H9 (cell line): ENCODE results near the gene RPUSD3. TPM values are rescaled to one million over a fixed set of nuclear protein-coding genes. Genes with fewer than 3 reads are reported as not detected.

Source experiments
- DNase-seq: peaks from one replicate; pipeline ENCODE4 v3.0.0-alpha.2; 2017
- H2AFZ ChIP-seq: one replicate; pipeline ENCODE4 v1.6.1; 2013; ENCODE audit warnings: mild to moderate bottlenecking, low read length, control low read depth, moderate library complexity
- H2AK5ac ChIP-seq: 2 replicates; pipeline ENCODE4 v1.6.1; 2013; ENCODE audit warnings: low read length, control low read depth, mixed read lengths; ENCODE audit not compliant: insufficient read length
- H2BK120ac ChIP-seq: one replicate; pipeline ENCODE4 v1.6.1; 2013; ENCODE audit warnings: low read depth, mild to moderate bottlenecking, low read length, control low read depth, inconsistent platforms; ENCODE audit not compliant: poor library complexity, severe bottlenecking
- H2BK12ac ChIP-seq: 2 replicates; pipeline ENCODE4 v1.6.1; 2013; ENCODE audit warnings: low read length, control low read depth, mixed read lengths, low read depth; ENCODE audit not compliant: insufficient read length
- H2BK15ac ChIP-seq: 2 replicates; pipeline ENCODE4 v1.6.1; 2013; ENCODE audit warnings: low read depth, low read length, control low read depth
- H2BK20ac ChIP-seq: one replicate; pipeline ENCODE4 v1.6.1; 2013; ENCODE audit warnings: low read depth, mild to moderate bottlenecking, low read length, control low read depth, inconsistent platforms; ENCODE audit not compliant: poor library complexity, severe bottlenecking
- H2BK5ac ChIP-seq: 2 replicates; pipeline ENCODE4 v1.6.1; 2013; ENCODE audit warnings: low read length, control low read depth, mixed read lengths; ENCODE audit not compliant: insufficient read length
- H3K14ac ChIP-seq: 2 replicates; pipeline ENCODE4 v1.6.1; 2013; ENCODE audit warnings: low read length, control low read depth; ENCODE audit not compliant: insufficient read depth
- H3K18ac ChIP-seq: 2 replicates; pipeline ENCODE4 v1.6.1; 2013; ENCODE audit warnings: low read depth, mild to moderate bottlenecking, mixed read lengths, low read length, control low read depth; ENCODE audit not compliant: insufficient read length
- H3K23ac ChIP-seq: 2 replicates; pipeline ENCODE4 v1.6.1; 2013; ENCODE audit warnings: low read length, control low read depth, mixed read lengths, low read depth; ENCODE audit not compliant: insufficient read length
- H3K23me2 ChIP-seq: 2 replicates; pipeline ENCODE4 v1.6.1; 2013; ENCODE audit warnings: low read depth, mild to moderate bottlenecking, mixed read lengths, low read length, control low read depth; ENCODE audit not compliant: insufficient read length, poor library complexity, severe bottlenecking
- H3K27ac ChIP-seq: 2 replicates; pipeline ENCODE4 v1.5.1; 2013; ENCODE audit warnings: low read length, control low read depth, mixed read lengths, low read depth; ENCODE audit not compliant: insufficient read length
- H3K27me3 ChIP-seq: 2 replicates; pipeline ENCODE4 v1.6.1; 2013; ENCODE audit warnings: low read length, control low read depth, inconsistent platforms; ENCODE audit not compliant: insufficient read depth
- H3K4ac ChIP-seq: 2 replicates; pipeline ENCODE4 v1.6.1; 2013; ENCODE audit warnings: low read depth, mild to moderate bottlenecking, control low read depth, inconsistent platforms, low read length, moderate library complexity
- H3K4me1 ChIP-seq: 2 replicates; pipeline ENCODE4 v1.6.1; 2013; ENCODE audit warnings: low read length, control low read depth, inconsistent platforms; ENCODE audit not compliant: insufficient read depth
- H3K4me2 ChIP-seq: 2 replicates; pipeline ENCODE4 v1.6.1; 2013; ENCODE audit warnings: low read length, control low read depth, mixed read lengths; ENCODE audit not compliant: insufficient read length, insufficient read depth
- H3K56ac ChIP-seq: 2 replicates; pipeline ENCODE4 v1.6.1; 2013; ENCODE audit warnings: low read depth, mild to moderate bottlenecking, mixed read lengths, low read length, control low read depth; ENCODE audit not compliant: insufficient read length
- H3K79me1 ChIP-seq: 2 replicates; pipeline ENCODE4 v1.6.1; 2013; ENCODE audit warnings: low read depth, mild to moderate bottlenecking, moderate library complexity, low read length, control low read depth, inconsistent platforms; ENCODE audit not compliant: insufficient read depth, poor library complexity, severe bottlenecking
- H3K79me2 ChIP-seq: 2 replicates; pipeline ENCODE4 v1.6.1; 2013; ENCODE audit warnings: low read length, control low read depth, inconsistent platforms; ENCODE audit not compliant: insufficient read depth
- H3K9ac ChIP-seq: 2 replicates; pipeline ENCODE4 v1.6.1; 2013; ENCODE audit warnings: low read length, control low read depth, mixed read lengths; ENCODE audit not compliant: insufficient read length; ENCODE audit errors: extremely low read depth
- H3K9me3 ChIP-seq: one replicate; pipeline ENCODE4 v1.6.1; 2013; ENCODE audit warnings: low read depth, low read length, inconsistent platforms; ENCODE audit not compliant: control insufficient read depth
- H3T11ph ChIP-seq: one replicate; pipeline ENCODE4 v1.6.1; 2013; ENCODE audit warnings: mild to moderate bottlenecking, low read length, control low read depth, inconsistent platforms
- H4K20me1 ChIP-seq: one replicate; pipeline ENCODE4 v1.6.1; 2013; ENCODE audit not compliant: control insufficient read depth, insufficient read length, insufficient read depth
- H4K5ac ChIP-seq: 2 replicates; pipeline ENCODE4 v1.6.1; 2013; ENCODE audit warnings: low read depth, mild to moderate bottlenecking, mixed read lengths, low read length, control low read depth; ENCODE audit not compliant: insufficient read length
- H4K8ac ChIP-seq: replicated peaks from 2 replicates; pipeline ENCODE4 v1.6.1; 2013; ENCODE audit warnings: low read length, control low read depth, mixed read lengths, low read depth; ENCODE audit not compliant: insufficient read length
- H4K91ac ChIP-seq: 2 replicates; pipeline ENCODE4 v1.6.1; 2013; ENCODE audit warnings: low read depth, mild to moderate bottlenecking, moderate library complexity, mixed read lengths, low read length, control low read depth; ENCODE audit not compliant: insufficient read length
- H3K27ac Mint-ChIP-seq, 3 experiments: 2 replicates in 2 of 3; 3 replicates in 1 of 3; pipeline ENCODE4 v1.8.0; 2020 to 2021; ENCODE audit warnings: mixed read lengths in 3 of 3, mild to moderate bottlenecking in 1 of 3, moderate library complexity in 1 of 3
- H3K27me3 Mint-ChIP-seq: 2 replicates; pipeline ENCODE4 v1.8.0; 2021; ENCODE audit warnings: low read depth, mild to moderate bottlenecking, moderate library complexity, mixed read lengths
- H3K36me3 Mint-ChIP-seq, 3 experiments: 2 replicates in 2 of 3; 3 replicates in 1 of 3; pipeline ENCODE4 v1.8.0; 2020 to 2021; ENCODE audit warnings: low read depth in 3 of 3, mixed read lengths in 3 of 3; ENCODE audit not compliant: insufficient read depth in 1 of 3
- H3K4me1 Mint-ChIP-seq, 2 experiments: 2 replicates each; pipeline ENCODE4 v1.8.0; 2020; ENCODE audit warnings: mixed read lengths in 2 of 2
- H3K4me3 Mint-ChIP-seq, 2 experiments: 2 replicates in 1 of 2; 3 replicates in 1 of 2; pipeline ENCODE4 v1.8.0; 2020 to 2021; ENCODE audit warnings: mild to moderate bottlenecking in 2 of 2, mixed read lengths in 2 of 2, moderate library complexity in 1 of 2
- H3K9me3 Mint-ChIP-seq, 2 experiments: 2 replicates in 1 of 2; 3 replicates in 1 of 2; pipeline ENCODE4 v1.8.0; 2020; ENCODE audit warnings: mild to moderate bottlenecking in 2 of 2, mixed read lengths in 2 of 2, moderate library complexity in 1 of 2
- WGBS: extraction: QIAGEN DNeasy Blood & Tissue Kit; methylation state at CpG from one replicate; pipeline ENCODE4 v1.1.7; 2013; ENCODE audit warnings: missing lambda C conversion rate, low lambda C conversion rate, mixed read lengths; ENCODE audit not compliant: insufficient read length; ENCODE audit errors: extremely low coverage; 5-methylcytosine and 5-hydroxymethylcytosine counted together
- total RNA-seq: library from RNA; stranded (reverse); gene quantifications from 2 replicates; pipeline ENCODE4 v1.2.1, GENCODE V29; 2021
- TF ChIP-seq, protein P1 (sequence below): fragments of 200-600 bp; sonication (generic); conservative IDR thresholded peaks from 3 replicates; pipeline ENCODE4 v1.8.0; 2021; ENCODE audit warnings: antibody characterized with exemption, mild to moderate bottlenecking

Gene RPUSD3
- total RNA-seq, 1 experiment from 2014 or later = 59.5 TPM

DNA sequence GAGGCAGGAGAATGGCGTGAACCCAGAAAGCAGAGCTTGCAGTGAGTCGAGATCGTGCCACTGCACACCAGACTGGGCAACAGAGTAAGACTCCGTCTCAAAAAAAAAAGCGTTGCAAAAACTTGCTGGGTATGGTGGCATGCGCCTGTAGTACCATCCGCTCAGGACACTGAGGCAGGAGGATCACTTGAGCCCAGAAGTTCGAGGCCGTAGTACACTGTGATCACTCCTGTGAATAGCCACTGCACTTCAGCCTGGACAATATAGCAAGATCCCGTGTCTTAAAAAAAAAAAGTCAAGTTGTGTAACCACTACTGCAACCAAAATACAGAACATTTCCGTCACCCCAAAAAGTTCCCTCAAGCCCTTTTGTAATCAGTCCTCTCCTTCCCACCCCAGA, 49.4 kb downstream of the RPUSD3 start:
- no peak overlapping the region for H2AFZ ChIP-seq
- no peaks in the 10 kb centered on the region for H4K20me1 ChIP-seq
- no peak overlapping the region for H2AK5ac ChIP-seq
- no peak overlapping the region for H2BK12ac ChIP-seq
- no peak overlapping the region for H3K56ac ChIP-seq
- no peak overlapping the region for H4K5ac ChIP-seq
- WGBS = no CpG with 5 or more reads among the region's 11 CpGs
- no peak overlapping the region for H4K91ac ChIP-seq
- no peak for DNase-seq
- Mint-ChIP-seq H3K27ac (peak overlapping the region in 2 of 3 experiments; percentile 42 to 54; a peak in 3 of 7 replicates), H3K4me1 (peaks cover 10 to 19% of the 10 kb centered on the region in 2 experiments), H3K36me3 (peaks cover 31 to 54% (median 43%) of the 10 kb centered on the region in 3 experiments; a peak in 6 of 7 replicates), H3K4me3 (peak overlapping the region; percentile 58 to 94), H3K27me3 (peaks cover 1% of the 10 kb centered on the region; the same call in 1 of the 2 replicates), H3K9me3 (no peaks in the 10 kb centered on the region)
- H3K14ac ChIP-seq = no peak overlapping the region
- H3K4me2 ChIP-seq = no peak overlapping the region
- H3K27ac ChIP-seq = no peak overlapping the region
- H2BK20ac ChIP-seq = no peak overlapping the region
- H4K8ac ChIP-seq = no peak overlapping the region
- H3K4ac ChIP-seq = no peak overlapping the region
- H3K9ac ChIP-seq = no peak overlapping the region
- TF ChIP-seq, protein P1, sequence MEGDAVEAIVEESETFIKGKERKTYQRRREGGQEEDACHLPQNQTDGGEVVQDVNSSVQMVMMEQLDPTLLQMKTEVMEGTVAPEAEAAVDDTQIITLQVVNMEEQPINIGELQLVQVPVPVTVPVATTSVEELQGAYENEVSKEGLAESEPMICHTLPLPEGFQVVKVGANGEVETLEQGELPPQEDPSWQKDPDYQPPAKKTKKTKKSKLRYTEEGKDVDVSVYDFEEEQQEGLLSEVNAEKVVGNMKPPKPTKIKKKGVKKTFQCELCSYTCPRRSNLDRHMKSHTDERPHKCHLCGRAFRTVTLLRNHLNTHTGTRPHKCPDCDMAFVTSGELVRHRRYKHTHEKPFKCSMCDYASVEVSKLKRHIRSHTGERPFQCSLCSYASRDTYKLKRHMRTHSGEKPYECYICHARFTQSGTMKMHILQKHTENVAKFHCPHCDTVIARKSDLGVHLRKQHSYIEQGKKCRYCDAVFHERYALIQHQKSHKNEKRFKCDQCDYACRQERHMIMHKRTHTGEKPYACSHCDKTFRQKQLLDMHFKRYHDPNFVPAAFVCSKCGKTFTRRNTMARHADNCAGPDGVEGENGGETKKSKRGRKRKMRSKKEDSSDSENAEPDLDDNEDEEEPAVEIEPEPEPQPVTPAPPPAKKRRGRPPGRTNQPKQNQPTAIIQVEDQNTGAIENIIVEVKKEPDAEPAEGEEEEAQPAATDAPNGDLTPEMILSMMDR = no peak
- no peaks in the 10 kb centered on the region; the same call in 1 of the 2 replicates for H3K27me3 ChIP-seq
- no peak overlapping the region for H3T11ph ChIP-seq
- H2BK15ac ChIP-seq = no peak overlapping the region
- peaks cover 6% of the 10 kb centered on the region for H3K23me2 ChIP-seq
- no peaks in the 10 kb centered on the region for H3K4me1 ChIP-seq
- H3K18ac ChIP-seq = no peak overlapping the region
- H2BK120ac ChIP-seq = no peak overlapping the region
- no peaks in the 10 kb centered on the region for H3K9me3 ChIP-seq
- H3K79me1 ChIP-seq = no peaks in the 10 kb centered on the region
- H2BK5ac ChIP-seq = no peak overlapping the region
- H3K79me2 ChIP-seq = peaks cover 5% of the 10 kb centered on the region; the same call in 1 of the 2 replicates
- no peak overlapping the region for H3K23ac ChIP-seq
